WTC11 (cell line): ENCODE results near the gene CAMK1.

Experiments
- ATF2 ChIP-seq: sonication (generic); formaldehyde crosslinking; IDR thresholded peaks from 2 replicates; pipeline ENCODE4 v1.8.1; 2022; ENCODE audit warnings: low read depth, missing genetic modification reagents, borderline replicate concordance
- ATF3 ChIP-seq: sonication (generic); formaldehyde crosslinking; conservative IDR thresholded peaks from 2 replicates; pipeline ENCODE4 v1.8.1; 2022; ENCODE audit warnings: mild to moderate bottlenecking, missing genetic modification reagents
- CTCF ChIP-seq: fragments of 200-600 bp; IDR thresholded peaks from 2 replicates; pipeline ENCODE4 v1.8.0; 2022; ENCODE audit warnings: antibody characterized with exemption
- JUN ChIP-seq: sonication (generic); formaldehyde crosslinking; IDR thresholded peaks from 2 replicates; pipeline ENCODE4 v1.8.0; 2023; ENCODE audit warnings: mild to moderate bottlenecking, missing genetic modification reagents
- KAT7 ChIP-seq: sonication (generic); formaldehyde crosslinking; IDR thresholded peaks from 2 replicates; pipeline ENCODE4 v1.8.1; 2023; ENCODE audit warnings: missing genetic modification reagents, mild to moderate bottlenecking, borderline replicate concordance
- TP53 ChIP-seq: sonication (generic); formaldehyde crosslinking; IDR thresholded peaks from 2 replicates; pipeline ENCODE4 v1.8.1; 2023; ENCODE audit warnings: mild to moderate bottlenecking, missing genetic modification reagents
- USF1 ChIP-seq: sonication (generic); formaldehyde crosslinking; IDR thresholded peaks from 2 replicates; pipeline ENCODE4 v1.8.0; 2022; ENCODE audit warnings: mild to moderate bottlenecking, missing genetic modification reagents
- ZBTB43 ChIP-seq: sonication (generic); formaldehyde crosslinking; IDR thresholded peaks from 2 replicates; pipeline ENCODE4 v1.8.1; 2023; ENCODE audit warnings: mild to moderate bottlenecking, missing genetic modification reagents
- ZNF121 ChIP-seq: sonication (generic); formaldehyde crosslinking; IDR thresholded peaks from 2 replicates; pipeline ENCODE4 v1.8.0; 2023; ENCODE audit warnings: missing genetic modification reagents
- ZNF232 ChIP-seq: sonication (generic); formaldehyde crosslinking; IDR thresholded peaks from 2 replicates; pipeline ENCODE4 v1.8.0; 2022; ENCODE audit warnings: mild to moderate bottlenecking, missing genetic modification reagents

GRCh38 chr3:9743548-9743947 lies 26.2 kb downstream of the CAMK1 start:
- TF ChIP-seq ZNF232 (CRISPR knock-in tag), result no peak
- no peak for TF ChIP-seq CTCF
- TF ChIP-seq JUN (CRISPR knock-in tag), result no peak
- no peak for TF ChIP-seq USF1
- no peak for TF ChIP-seq TP53 (CRISPR knock-in tag)
- TF ChIP-seq ATF2 (CRISPR knock-in tag), result no peak
- TF ChIP-seq ZNF121 (CRISPR knock-in tag), result no peak
- TF ChIP-seq KAT7, result no peak
- TF ChIP-seq ZBTB43 (CRISPR knock-in tag), result no peak
- TF ChIP-seq ATF3 (CRISPR knock-in tag), result no peak
